Spleen (tissue), 11 donors: ENCODE data around the gene CLDN2. TPM values are rescaled to one million over a fixed set of nuclear protein-coding genes. Genes with fewer than 3 reads are reported as not detected.

Experiments used
- DNase-seq: peaks from one replicate; pipeline ENCODE4 v3.0.0-alpha.2; 2020
- H3K27ac ChIP-seq, 8 donors: fragments of 200-600 bp; sonication (generic) in 7 of 8; 1 replicate in 4 of 8; 2 replicates in 4 of 8; pipeline versions ENCODE4 v1.5.0 to v1.8.0; 2016 to 2021; ENCODE audit warnings: inconsistent platforms in 4 of 8, mild to moderate bottlenecking in 4 of 8, moderate library complexity in 1 of 8
- H3K27me3 ChIP-seq, 7 donors: fragments of 200-600 bp; sonication (generic) in 6 of 7; replicated peaks in 1 of 7; 1 replicate in 4 of 7; 2 replicates in 3 of 7; pipeline versions ENCODE4 v1.5.0 to v1.8.0; 2016 to 2021; ENCODE audit warnings: inconsistent platforms in 3 of 7, mild to moderate bottlenecking in 1 of 7
- H3K36me3 ChIP-seq, 6 donors: fragments of 200-600 bp; sonication (generic) in 5 of 6; 1 replicate in 4 of 6; 2 replicates in 2 of 6; pipeline versions ENCODE4 v1.5.0 to v1.8.0; 2016 to 2021; ENCODE audit warnings: inconsistent platforms in 2 of 6
- H3K4me1 ChIP-seq, 6 donors: fragments of 200-600 bp; sonication (generic) in 5 of 6; 1 replicate in 3 of 6; 2 replicates in 3 of 6; pipeline versions ENCODE4 v1.5.0 to v1.8.0; 2016 to 2021; ENCODE audit warnings: inconsistent platforms in 3 of 6
- H3K4me3 ChIP-seq, 8 donors: fragments of 200-600 bp; sonication (generic) in 7 of 8; 1 replicate in 4 of 8; 2 replicates in 4 of 8; pipeline versions ENCODE4 v1.5.0 to v1.8.0; 2016 to 2021; ENCODE audit warnings: inconsistent platforms in 4 of 8, mild to moderate bottlenecking in 4 of 8, moderate library complexity in 2 of 8
- H3K9me3 ChIP-seq, 8 donors: fragments of 200-600 bp; sonication (generic) in 7 of 8; 1 replicate in 4 of 8; 2 replicates in 4 of 8; pipeline versions ENCODE4 v1.5.0 to v1.8.0; 2016 to 2021; ENCODE audit warnings: inconsistent platforms in 4 of 8
- CTCF ChIP-seq, 11 experiments: fragments of 200-600 bp in 7 of 11; fragments of 450-650 bp in 4 of 11; sonication (generic) in 4 of 11; IDR thresholded peaks in 8 of 11; conservative IDR thresholded peaks in 3 of 11; 1 replicate in 7 of 11; 2 replicates in 4 of 11; pipeline versions ENCODE4 v1.4.0 to v1.8.0; 2016 to 2021; ENCODE audit warnings: antibody characterized with exemption in 11 of 11, inconsistent platforms in 4 of 11, mild to moderate bottlenecking in 1 of 11
- POLR2A ChIP-seq, 3 donors: fragments of 450-650 bp; IDR thresholded peaks; one replicate each; pipeline ENCODE4 v1.5.1; 2017; ENCODE audit warnings: antibody characterized with exemption in 3 of 3, mild to moderate bottlenecking in 1 of 3
- POLR2AphosphoS5 ChIP-seq, 3 donors: sonication (generic); formaldehyde crosslinking; IDR thresholded peaks; one replicate each; pipeline ENCODE4 v1.5.1; 2017; ENCODE audit warnings: antibody characterized with exemption in 3 of 3
- WGBS, 5 donors: extraction: QIAGEN DNeasy Blood & Tissue Kit in 3 of 5; methylation state at CpG; one replicate each; pipeline versions ENCODE4 v1.1.5 to v1.1.7; 2013 to 2018; 5-methylcytosine and 5-hydroxymethylcytosine counted together
- intact Hi-C: fragments of 100-400 bp; cut with DNase I; formaldehyde crosslinking; loops from one replicate; pipeline ENCODE4 v1.15.0; 2023; ENCODE audit warnings: low total_unique reads
- polyA plus RNA-seq, 3 donors: library from polyadenylated mRNA; stranded (reverse); fragments of 200-250 nt; gene quantifications; one replicate each; pipeline ENCODE4 v1.2.1, GENCODE V29; 2013
- total RNA-seq, 7 donors: library from RNA; depleted of rRNA in 3 of 7; stranded (reverse); fragments of >200 nt in 3 of 7; fragmentation: NEBNext Ultra II Directional in 4 of 7; extraction: Animal tissue kit (Norgen Biotek cat#: 25700) in 4 of 7; gene quantifications; one replicate each; pipeline versions ENCODE4 v1.1.0 to v1.2.1, GENCODE V29; 2016 to 2021
- donor health status: healthy with polysubstance abuse.
- donor health status: DM: no; HTN: no; CAD: no; lungs with moderate emphysema.
- donor health status: DM: no; HTN: no; CAD: no.
- donor health status: Bipolar disorder and iron deficiency.
- donor health status: healthy.
- donor health status: DM: no; HTN: no; CAD: no.
- donor health status: DM: yes; HTN: yes; CAD: no.

CLDN2 gene
- total and polyA plus RNA-seq, 10 donors: not detected

- no peak for DNase-seq
- Histone ChIP-seq H3K27ac (no peak overlapping the region), H3K36me3 (no peaks in the 10 kb centered on the region), H3K9me3 (no peaks in the 10 kb centered on the region), H3K27me3 (peaks cover 0 to 6% (median 0%) of the 10 kb centered on the region in 7 donors), H3K4me1 (peaks cover 0 to 8% (median 2%) of the 10 kb centered on the region in 6 donors), H3K4me3 (no peak overlapping the region)
- intact Hi-C loops: no loop called here
- TF ChIP-seq POLR2AphosphoS5 (IDR thresholded peaks at IDR 0.05): no peak
- TF ChIP-seq CTCF (IDR thresholded peaks at IDR 0.05 in 8 of 11, conservative IDR thresholded peaks at IDR 0.05 in 3 of 11): no peak
- TF ChIP-seq POLR2A (IDR thresholded peaks at IDR 0.05): no peak
- 6 to 20% (median 12%) methylated on average over 2 to 3 of the region's 3 CpGs for WGBS, 5 donors
These were observed 13.3 kb downstream of the CLDN2 start for GRCh38 chrX:106933538-106933961.

DNA sequence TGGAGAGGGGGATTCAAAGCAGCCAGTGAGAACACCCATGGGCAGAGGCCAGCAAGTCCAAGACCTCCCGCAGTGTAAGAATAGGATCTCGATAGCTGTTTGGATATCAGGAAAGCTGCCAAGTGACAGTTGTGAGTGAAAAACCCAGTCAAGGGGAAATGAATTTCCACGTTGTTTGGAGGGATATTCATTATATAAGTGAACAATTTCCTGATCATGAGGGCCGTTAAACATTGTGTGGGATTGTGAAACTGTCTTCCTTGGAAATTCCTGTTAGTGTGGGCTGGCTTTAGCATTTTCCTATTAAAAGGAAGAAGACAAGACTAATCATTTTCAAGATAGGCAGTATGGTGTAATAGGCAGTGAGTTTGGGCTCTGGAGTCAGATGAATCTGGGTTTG lies 15.0 kb downstream of the CLDN2 start:
- 44 to 68% (median 52%) methylated on average over 4 of the region's 4 CpGs for WGBS, 5 donors
- intact Hi-C loops: no loop called here
- TF ChIP-seq POLR2A (IDR thresholded peaks at IDR 0.05): no peak
- no peak for TF ChIP-seq CTCF (IDR thresholded peaks at IDR 0.05 in 8 of 11, conservative IDR thresholded peaks at IDR 0.05 in 3 of 11)
- no peak for TF ChIP-seq POLR2AphosphoS5 (IDR thresholded peaks at IDR 0.05)
- Histone ChIP-seq H3K4me3 (no peak overlapping the region), H3K27me3 (no peaks in the 10 kb centered on the region), H3K27ac (no peak overlapping the region), H3K36me3 (no peaks in the 10 kb centered on the region), H3K4me1 (peaks cover 0 to 8% (median 2%) of the 10 kb centered on the region in 6 donors), H3K9me3 (no peaks in the 10 kb centered on the region)
- DNase-seq: no peak

DNA sequence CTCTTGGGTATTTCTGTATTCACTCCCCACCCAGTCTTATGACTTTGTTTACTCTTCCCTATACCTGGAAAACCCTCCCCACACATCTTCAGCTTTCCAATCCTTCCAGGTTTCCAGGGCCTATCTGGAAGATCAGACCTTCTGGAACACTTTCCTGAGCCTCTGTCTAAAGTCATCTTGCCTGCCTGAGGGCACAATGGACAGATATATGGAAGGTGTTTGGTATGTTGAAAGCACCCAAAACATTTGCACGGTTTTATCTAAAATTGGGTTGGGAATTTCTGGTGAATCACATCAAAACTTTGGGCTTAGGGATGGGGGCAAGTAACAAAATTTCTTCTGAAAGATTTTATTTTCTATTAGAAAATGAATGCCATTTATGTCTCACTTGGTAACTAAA lies 16.0 kb downstream of the CLDN2 start:
- Histone ChIP-seq H3K27me3 (no peaks in the 10 kb centered on the region), H3K4me3 (no peak overlapping the region), H3K36me3 (peaks cover 0 to 5% (median 0%) of the 10 kb centered on the region in 6 donors), H3K27ac (no peak overlapping the region), H3K4me1 (peaks cover 0 to 8% (median 2%) of the 10 kb centered on the region in 6 donors), H3K9me3 (no peaks in the 10 kb centered on the region)
- intact Hi-C loops: no loop called here
- TF ChIP-seq CTCF (IDR thresholded peaks at IDR 0.05 in 8 of 11, conservative IDR thresholded peaks at IDR 0.05 in 3 of 11) (no peak), POLR2AphosphoS5 (IDR thresholded peaks at IDR 0.05) (no peak), POLR2A (IDR thresholded peaks at IDR 0.05) (no peak)
- WGBS, 5 donors: 47 to 92% (median 75%) methylated on average over 1 of the region's 1 CpG
- no peak for DNase-seq

DNA sequence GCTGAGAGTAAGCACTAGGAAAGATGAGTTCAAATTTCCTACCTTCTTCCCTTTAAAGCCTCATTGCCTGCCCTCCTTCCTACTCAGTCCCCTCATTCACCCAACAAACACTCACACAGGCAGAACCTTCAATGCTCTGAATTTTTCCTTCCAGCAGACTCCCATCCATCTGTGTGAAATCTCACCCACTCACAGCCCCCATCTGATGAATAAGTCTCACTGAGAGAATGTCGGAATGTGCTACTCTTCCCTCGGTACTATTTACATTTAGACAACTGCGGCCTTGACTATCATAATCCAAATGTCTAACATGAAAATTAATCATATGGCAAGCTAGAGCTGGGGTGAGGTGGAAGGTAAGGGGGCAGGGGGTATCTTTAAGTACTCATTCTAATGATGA lies 19.4 kb downstream of the CLDN2 start:
- Histone ChIP-seq H3K36me3 (peaks cover 0 to 21% (median 0%) of the 10 kb centered on the region in 6 donors), H3K9me3 (no peaks in the 10 kb centered on the region), H3K27ac (no peak overlapping the region), H3K27me3 (no peaks in the 10 kb centered on the region), H3K4me3 (no peak overlapping the region), H3K4me1 (no peaks in the 10 kb centered on the region)
- TF ChIP-seq POLR2A (IDR thresholded peaks at IDR 0.05) (no peak), CTCF (IDR thresholded peaks at IDR 0.05 in 8 of 11, conservative IDR thresholded peaks at IDR 0.05 in 3 of 11) (no peak), POLR2AphosphoS5 (IDR thresholded peaks at IDR 0.05) (no peak)
- 86 to 97% (median 92%) methylated on average over 3 of the region's 3 CpGs for WGBS, 5 donors
- intact Hi-C loops: no loop called here
- DNase-seq: no peak
